K562 (cell line): ENCODE measurements around the gene SPZ1.

ENCODE experiments used
- CREB5 ChIP-seq: fragments of 250-450 bp; sonication (Bioruptor Pico); IDR thresholded peaks from 2 replicates; pipeline ENCODE4 v1.5.0; 2020; ENCODE audit warnings: mild to moderate bottlenecking
- CTCF ChIP-seq, 3 experiments: IDR thresholded peaks in 2 of 3; conservative IDR thresholded peaks in 1 of 3; 2 replicates each; pipeline ENCODE4 v1.5.1; 2011 to 2012; ENCODE audit warnings: low read length in 3 of 3, mild to moderate bottlenecking in 3 of 3, control low read depth in 2 of 3, improper control_type of control experiment in 1 of 3, inconsistent platforms in 1 of 3, low read depth in 1 of 3, mixed read lengths in 1 of 3, moderate library complexity in 1 of 3; ENCODE audit not compliant: insufficient read depth in 2 of 3
- E2F8 ChIP-seq: fragments of 450-650 bp; IDR thresholded peaks from 2 replicates; pipeline ENCODE4 v1.7.1; 2018; ENCODE audit warnings: mild to moderate bottlenecking, low read depth; ENCODE audit not compliant: partially characterized antibody
- ESRRA ChIP-seq: fragments of 450-650 bp; IDR thresholded peaks from 2 replicates; pipeline ENCODE4 v1.6.1; 2014; ENCODE audit warnings: low read depth, mild to moderate bottlenecking, moderate library complexity, borderline replicate concordance
- EZH2 ChIP-seq: IDR thresholded peaks from 2 replicates; pipeline ENCODE4 v1.6.1; 2012; ENCODE audit warnings: low read depth, mild to moderate bottlenecking, inconsistent platforms, low read length, borderline replicate concordance
- RUNX1 ChIP-seq: sonication (generic); IDR thresholded peaks from 2 replicates; pipeline ENCODE4 v1.6.1; 2016; ENCODE audit warnings: antibody characterized with exemption, low read depth
- SMC3 ChIP-seq: conservative IDR thresholded peaks from 2 replicates; pipeline ENCODE4 v1.6.1; 2011; ENCODE audit warnings: low read depth, low read length, improper control_type of control experiment; ENCODE audit not compliant: insufficient read depth
- U2AF1 ChIP-seq: fragments of 200-400 bp; formaldehyde crosslinking; optimal IDR thresholded peaks from 2 replicates; pipeline ENCODE3; 2017; ENCODE audit warnings: mild to moderate bottlenecking, low read depth, low read length, moderate library complexity
- USF1 ChIP-seq: sonication (generic); formaldehyde crosslinking; IDR thresholded peaks from 2 replicates; pipeline ENCODE4 v1.9.0; 2022; ENCODE audit warnings: mild to moderate bottlenecking, missing genetic modification reagents
- ZNF121 ChIP-seq: sonication (generic); formaldehyde crosslinking; conservative IDR thresholded peaks from 2 replicates; pipeline ENCODE4 v1.8.0; 2022; ENCODE audit warnings: missing genetic modification reagents
- ZNF217 ChIP-seq: sonication (generic); formaldehyde crosslinking; IDR thresholded peaks from 2 replicates; pipeline ENCODE4 v1.8.0; 2022; ENCODE audit warnings: mild to moderate bottlenecking, missing genetic modification reagents
- ZNF778 ChIP-seq: fragments of 450-650 bp; formaldehyde crosslinking; IDR thresholded peaks from 2 replicates; pipeline ENCODE4 v1.4.0; 2020; ENCODE audit warnings: mild to moderate bottlenecking, moderate library complexity

GRCh38 chr5:80319702-80320101, at the start of gene SPZ1:
- TF ChIP-seq EZH2 (no peak), CTCF (IDR thresholded peaks at IDR 0.05 in 2 of 3, conservative IDR thresholded peaks at IDR 0.05 in 1 of 3; ENCODE audit: insufficient read depth in 2 of 3, low read depth in 1 of 3, low read length in 3 of 3) (no peak), RUNX1 (no peak), E2F8 (no peak), SMC3 (no peak), ESRRA (no peak), ZNF217 (no peak), U2AF1 (no peak), CREB5 (CRISPR knock-in tag) (no peak), USF1 (CRISPR knock-in tag) (no peak), ZNF778 (CRISPR knock-in tag) (no peak), ZNF121 (CRISPR knock-in tag) (no peak)
